Psoas muscle (tissue), 8 donors: ENCODE data around the gene FMNL2. TPM values are rescaled to one million over a fixed set of nuclear protein-coding genes. Genes with fewer than 3 reads are reported as not detected.

ENCODE experiments used
- ATAC-seq, 4 donors: fragments of 200-7000 bp; cut with Tn5 transposase; one replicate each; pipeline ENCODE4 v1.9.1; 2020; ENCODE audit warnings: moderate library complexity in 3 of 4, mild to moderate bottlenecking in 2 of 4
- DNase-seq, 2 donors: peaks; one replicate each; pipeline ENCODE4 v3.0.0-alpha.2; 2020
- H3K27ac ChIP-seq: fragments of 200-600 bp; one replicate; pipeline ENCODE4 v1.8.0; 2022
- H3K27me3 ChIP-seq, 3 donors: fragments of 200-600 bp in 1 of 3; one replicate each; pipeline versions ENCODE4 v1.6.1 to v1.8.0; 2013 to 2022; ENCODE audit warnings: low read length in 2 of 3, mild to moderate bottlenecking in 2 of 3, moderate library complexity in 1 of 3; ENCODE audit not compliant: insufficient read depth in 3 of 3
- H3K36me3 ChIP-seq, 2 donors: fragments of 200-600 bp in 1 of 2; one replicate each; pipeline versions ENCODE4 v1.6.1 to v1.8.0; 2013 to 2022; ENCODE audit warnings: low read depth in 1 of 2, mild to moderate bottlenecking in 1 of 2, moderate library complexity in 1 of 2; ENCODE audit not compliant: insufficient read depth in 1 of 2
- H3K4me1 ChIP-seq: fragments of 200-600 bp; one replicate; pipeline ENCODE4 v1.8.0; 2022
- H3K4me3 ChIP-seq: fragments of 200-600 bp; one replicate; pipeline ENCODE4 v1.8.0; 2022; ENCODE audit warnings: mild to moderate bottlenecking
- H3K9me3 ChIP-seq: fragments of 200-600 bp; one replicate; pipeline ENCODE4 v1.8.0; 2022
- whole genome bisulfite sequencing, 3 donors: extraction: QIAGEN DNeasy Blood & Tissue Kit; methylation state at CpG; one replicate each; pipeline versions ENCODE4 v1.1.6 to v1.1.7; 2013; 5-methylcytosine and 5-hydroxymethylcytosine counted together
- intact Hi-C, 2 donors: fragments of 100-400 bp; cut with DNase I; formaldehyde crosslinking; loops; one replicate each; pipeline versions ENCODE4 v1.11.0 to v1.14.2; 2022
- polyA plus RNA-seq, 3 donors: library from polyadenylated mRNA; stranded (reverse); fragments of 200-250 nt; gene quantifications; one replicate each; pipeline ENCODE4 v1.2.3, GENCODE V29; 2013
- total RNA-seq, 4 donors: library from RNA; stranded (reverse); fragmentation: NEBNext Ultra II Directional in 2 of 4; extraction: Animal tissue kit (Norgen Biotek cat#: 25700) in 2 of 4; gene quantifications; one replicate each; pipeline versions ENCODE4 v1.2.1 to v1.2.4, GENCODE V29; 2021 to 2023
- TF ChIP-seq, protein P1 (sequence below): fragments of 200-600 bp; IDR thresholded peaks from one replicate; pipeline ENCODE4 v1.8.0; 2022; ENCODE audit warnings: antibody characterized with exemption
- donor health status: healthy with polysubstance abuse.
- donor health status: DM: no; HTN: no; CAD: no; lungs with moderate emphysema.
- donor health status: Bipolar disorder and iron deficiency.
- donor health status: healthy.
- donor health status: DM: yes; HTN: yes; CAD: no.
- donor health status: DM: no; HTN: no; CAD: no.
- donor health status: DM: no; HTN: no; CAD: no.
- donor health status: DM: yes; HTN: yes; CAD: no.

FMNL2 gene
- total and polyA plus RNA-seq, 7 donors, result 6.6 to 18.2 (median 11.0) TPM

DNA sequence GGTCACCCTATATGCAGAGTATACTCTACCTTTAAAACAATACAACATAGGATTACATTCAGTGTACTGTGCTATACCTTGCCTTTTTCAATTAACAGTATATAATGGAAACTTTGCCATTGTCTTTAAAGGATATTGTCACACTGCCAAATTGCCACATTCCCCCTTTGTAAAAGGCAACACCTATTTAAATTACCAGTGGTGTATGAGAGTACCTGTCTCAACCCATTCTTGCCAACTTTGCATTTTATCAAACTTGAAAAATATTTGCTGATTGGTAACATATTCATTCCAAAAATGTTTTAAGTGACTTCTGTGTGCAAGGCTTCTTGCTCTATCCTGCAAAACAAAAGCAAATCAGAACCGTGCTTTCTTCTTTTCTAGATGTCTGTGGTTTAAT lies 92.9 kb downstream of the FMNL2 start:
- Histone ChIP-seq H3K9me3 (no peaks in the 10 kb centered on the region), H3K27ac (no peak overlapping the region), H3K27me3 (no peaks in the 10 kb centered on the region), H3K4me3 (no peak overlapping the region), H3K36me3 (no peaks in the 10 kb centered on the region), H3K4me1 (peaks cover 46% of the 10 kb centered on the region)
- DNase-seq (no peak), ATAC-seq (no peak)
- TF ChIP-seq, protein P1, sequence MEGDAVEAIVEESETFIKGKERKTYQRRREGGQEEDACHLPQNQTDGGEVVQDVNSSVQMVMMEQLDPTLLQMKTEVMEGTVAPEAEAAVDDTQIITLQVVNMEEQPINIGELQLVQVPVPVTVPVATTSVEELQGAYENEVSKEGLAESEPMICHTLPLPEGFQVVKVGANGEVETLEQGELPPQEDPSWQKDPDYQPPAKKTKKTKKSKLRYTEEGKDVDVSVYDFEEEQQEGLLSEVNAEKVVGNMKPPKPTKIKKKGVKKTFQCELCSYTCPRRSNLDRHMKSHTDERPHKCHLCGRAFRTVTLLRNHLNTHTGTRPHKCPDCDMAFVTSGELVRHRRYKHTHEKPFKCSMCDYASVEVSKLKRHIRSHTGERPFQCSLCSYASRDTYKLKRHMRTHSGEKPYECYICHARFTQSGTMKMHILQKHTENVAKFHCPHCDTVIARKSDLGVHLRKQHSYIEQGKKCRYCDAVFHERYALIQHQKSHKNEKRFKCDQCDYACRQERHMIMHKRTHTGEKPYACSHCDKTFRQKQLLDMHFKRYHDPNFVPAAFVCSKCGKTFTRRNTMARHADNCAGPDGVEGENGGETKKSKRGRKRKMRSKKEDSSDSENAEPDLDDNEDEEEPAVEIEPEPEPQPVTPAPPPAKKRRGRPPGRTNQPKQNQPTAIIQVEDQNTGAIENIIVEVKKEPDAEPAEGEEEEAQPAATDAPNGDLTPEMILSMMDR, result no peak
- 65 to 81% (median 80%) methylated on average over 1 of the region's 1 CpG for WGBS, 3 donors
- intact Hi-C loops, result loop anchor here in 1 of 2 donors (10.0 kb wide), 1 partner anchor 207 kb away; no protein-coding TSS in a partner anchor

DNA sequence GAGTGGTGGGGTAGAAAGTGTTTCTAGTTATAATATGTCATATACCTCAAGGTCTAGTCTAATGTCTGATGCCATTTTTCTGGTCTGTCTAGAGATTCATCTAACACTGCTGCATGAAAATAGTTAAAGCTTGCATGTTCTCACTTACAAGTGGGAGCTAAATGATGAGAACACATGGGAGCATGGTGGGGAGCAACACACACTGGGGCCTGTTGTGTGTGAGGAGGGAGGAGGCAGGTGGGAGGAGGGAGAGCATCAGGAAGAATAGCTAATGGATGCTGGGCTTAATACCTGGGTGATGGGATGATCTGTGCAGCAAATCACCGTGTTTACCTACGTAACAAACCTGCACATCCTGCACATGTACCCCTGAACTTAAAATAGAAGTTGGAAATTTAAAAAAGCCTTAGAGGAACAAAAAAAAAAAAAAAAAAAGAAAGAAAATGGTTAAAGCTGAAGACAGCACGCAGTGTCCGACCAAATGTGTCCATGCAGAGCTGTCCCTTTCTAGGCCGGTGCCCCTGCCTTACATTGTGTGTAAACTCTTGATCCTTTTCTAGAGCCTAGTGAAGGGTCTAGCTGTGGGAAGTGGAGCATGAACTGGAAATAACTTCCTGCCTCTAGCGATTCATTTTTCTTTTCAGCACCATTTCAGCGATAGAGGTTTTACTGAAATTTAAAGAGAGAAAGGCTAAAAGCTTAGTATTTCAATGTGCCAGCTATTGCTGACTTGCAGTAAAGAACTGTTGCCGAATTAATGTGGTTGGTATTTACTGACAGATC lies 94.0 kb downstream of the FMNL2 start:
- Histone ChIP-seq H3K9me3 (no peaks in the 10 kb centered on the region), H3K4me1 (peaks cover 52% of the 10 kb centered on the region), H3K27me3 (no peaks in the 10 kb centered on the region), H3K27ac (no peak overlapping the region), H3K36me3 (no peaks in the 10 kb centered on the region), H3K4me3 (no peak overlapping the region)
- ATAC-seq (no peak), DNase-seq (no peak)
- intact Hi-C loops, result loop anchor here in 1 of 2 donors (10.0 kb wide), 1 partner anchor 206 kb away; no protein-coding TSS in a partner anchor
- TF ChIP-seq, protein P1, result no peak
- WGBS, 3 donors, result 81 to 84% (median 83%) methylated on average over 8 of the region's 8 CpGs

DNA sequence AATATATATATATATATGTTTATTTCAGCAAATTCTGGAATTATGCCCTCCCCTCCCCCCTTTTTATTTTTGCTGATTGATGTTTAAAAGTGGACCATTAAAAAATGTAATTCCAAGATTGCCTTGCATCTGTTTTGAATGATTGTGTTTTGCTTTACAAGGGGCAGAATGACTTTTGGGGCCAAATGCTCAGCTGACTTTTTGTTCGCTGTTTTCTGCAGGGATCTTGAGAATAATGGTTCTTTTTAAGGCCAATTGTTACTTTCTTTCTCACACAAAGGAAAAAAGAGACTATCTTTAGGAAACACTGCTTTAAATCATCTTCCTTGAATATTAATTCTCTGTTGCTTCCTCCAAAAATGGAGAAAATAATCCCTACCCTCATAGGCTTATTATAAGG lies 95.9 kb downstream of the FMNL2 start:
- 54 to 79% (median 60%) methylated on average over 1 of the region's 1 CpG for WGBS, 3 donors
- Histone ChIP-seq H3K9me3 (no peaks in the 10 kb centered on the region), H3K36me3 (no peaks in the 10 kb centered on the region), H3K27ac (no peak overlapping the region), H3K27me3 (no peaks in the 10 kb centered on the region), H3K4me3 (no peak overlapping the region), H3K4me1 (peaks cover 49% of the 10 kb centered on the region)
- TF ChIP-seq, protein P1, result no peak
- intact Hi-C loops, result loop anchor here in 1 of 2 donors (5.0 kb wide), 1 partner anchor 36 kb away; no protein-coding TSS in a partner anchor
- no peak for DNase-seq
- no peak for ATAC-seq

DNA sequence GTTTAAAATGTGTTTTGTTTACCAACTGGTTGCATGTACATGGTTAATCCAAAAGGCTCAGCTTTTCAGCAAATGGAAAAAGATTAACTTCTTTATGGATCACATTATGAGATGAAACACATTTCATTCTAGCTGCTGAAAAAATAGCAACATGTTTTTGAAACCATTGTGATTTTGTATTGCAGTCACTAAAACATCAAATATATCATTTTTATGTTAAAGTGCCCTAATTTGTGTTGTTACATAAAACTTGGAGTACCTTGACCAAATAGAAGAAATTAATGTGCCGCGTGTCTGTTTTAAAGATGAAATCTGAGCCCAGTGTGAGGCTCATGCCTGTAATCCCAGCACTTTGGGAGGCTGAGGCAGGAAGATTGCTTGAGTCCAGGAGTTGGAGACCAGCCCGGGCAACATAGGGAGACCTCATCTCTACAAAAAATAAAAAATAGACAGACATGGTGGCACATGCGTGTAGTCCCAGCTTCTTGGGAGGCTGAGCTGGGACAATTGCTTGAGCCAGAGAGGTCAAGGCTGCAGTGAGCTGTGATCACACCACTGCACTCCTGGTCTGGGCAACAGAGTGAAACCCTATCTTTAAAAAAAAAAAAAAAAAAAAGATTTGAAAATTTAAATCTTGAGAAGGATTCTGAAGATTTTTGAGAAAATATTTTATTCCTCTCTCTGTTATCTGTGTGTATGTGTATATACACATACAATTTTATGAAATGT lies 96.6 kb downstream of the FMNL2 start:
- Histone ChIP-seq H3K27ac (peak overlapping the region; percentile 79), H3K9me3 (no peaks in the 10 kb centered on the region), H3K4me3 (no peak overlapping the region), H3K36me3 (no peaks in the 10 kb centered on the region), H3K4me1 (peaks cover 44% of the 10 kb centered on the region), H3K27me3 (no peaks in the 10 kb centered on the region)
- ATAC-seq, result peak; percentile 47 to 65 (median 56)
- intact Hi-C loops, result loop anchor here in 1 of 2 donors (5.0 kb wide), 1 partner anchor 36 kb away; no protein-coding TSS in a partner anchor
- TF ChIP-seq, protein P1, result no peak
- 30 to 53% (median 31%) methylated on average over 4 of the region's 4 CpGs for WGBS, 3 donors
- DNase-seq, result no peak
